Measurements from ENCODE around the gene WNT9B. TPM values are rescaled to one million over a fixed set of nuclear protein-coding genes. Genes with fewer than 3 reads are reported as not detected.

Gene WNT9B
- total and polyA plus RNA-seq, 2 of the 13 experiments (the other 11 are each of a cell fraction or from before 2014, with no cell fraction given), result not detected

DNA sequence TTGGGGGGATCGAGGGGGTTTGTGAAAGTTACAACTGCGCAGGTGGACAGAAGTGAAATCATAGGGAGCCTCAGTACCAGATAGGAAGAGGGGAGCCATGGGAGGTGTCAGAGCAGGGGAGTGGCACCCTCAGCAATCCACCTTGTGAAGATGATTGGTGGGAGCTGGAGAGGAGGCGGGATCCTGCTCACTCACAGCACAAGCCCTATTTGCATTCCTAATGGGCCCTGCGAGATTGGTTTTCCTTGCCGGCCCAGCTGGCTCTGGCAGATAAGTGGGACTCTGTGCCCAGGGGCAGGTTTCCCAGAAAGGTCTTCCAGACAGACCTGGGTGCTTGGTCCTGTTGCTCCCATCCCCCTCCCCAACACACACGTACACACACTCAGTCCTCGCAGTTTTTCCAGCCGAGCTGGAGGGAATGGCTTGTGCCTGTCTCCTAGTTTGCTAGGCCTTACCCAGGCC lies 42.2 kb upstream of the WNT9B start:
- H3K4me1 ChIP-seq (ENCODE audit: insufficient read depth, low read length), result no peaks in the 10 kb centered on the region
- H4K20me1 ChIP-seq (ENCODE audit: insufficient read depth, low read length), result no peaks in the 10 kb centered on the region
- in situ Hi-C loops (cut with HindIII; ENCODE audit: extremely low pct_ligation_motif_present, low pct_unique_long_range_greater_than_20kb) (no loop called here), intact Hi-C loops (cut with micrococcal nuclease; ENCODE audit: unreplicated experiment) (no loop called here)
- ChIA-PET CTCF (ENCODE audit: low intra/inter-chr PET ratio, low total read pairs) (no interaction called here), POLR2A (no interaction called here)
- ATAC-seq (no peak), DNase-seq (ENCODE audit: low spot score) (no peak), FAIRE-seq (no peak)
- peaks cover 4 to 67% of the 10 kb centered on the region in 2 experiments; a peak in 3 of 5 replicates for H3K27me3 ChIP-seq (ENCODE audit: control insufficient read depth in 1 of 2, insufficient read depth in 2 of 2, low read length in 2 of 2)
- H3K27ac ChIP-seq (ENCODE audit: extremely low read length, insufficient read depth, low read length), result no peak overlapping the region
- H2AFZ ChIP-seq (ENCODE audit: low read length), result no peak overlapping the region
- WGBS (ENCODE audit: low lambda C conversion rate), result 40% methylated on average over 6 of the region's 8 CpGs
- H3K4me3 ChIP-seq (replicated peaks in 1 of 3; ENCODE audit: insufficient read depth in 1 of 3, low read depth in 2 of 3, low read length in 3 of 3), result no peak overlapping the region
- BruUV-seq (replicated peaks), result no TSS peak
- H3K79me2 ChIP-seq (ENCODE audit: insufficient read depth, low read length), result no peaks in the 10 kb centered on the region
- no peaks in the 10 kb centered on the region for H3K9me3 ChIP-seq (ENCODE audit: low read length)
- H3K9ac ChIP-seq (ENCODE audit: insufficient read depth, low read depth, low read length), result no peak overlapping the region
- H3K4me2 ChIP-seq (ENCODE audit: low read depth, low read length), result no peak overlapping the region
- no peaks in the 10 kb centered on the region for H3K36me3 ChIP-seq (replicated peaks in 1 of 2; ENCODE audit: control insufficient read depth in 1 of 2, insufficient read depth in 2 of 2, low read length in 2 of 2)
- TF ChIP-seq ZNF788 (CRISPR knock-in tag; IDR thresholded peaks at IDR 0.05; ENCODE audit: borderline replicate concordance), result no peak
- no peak for TF ChIP-seq HOMEZ (CRISPR knock-in tag; IDR thresholded peaks at IDR 0.05; ENCODE audit: low read depth)
- TF ChIP-seq ATF7-NPFF (CRISPR knock-in tag; IDR thresholded peaks at IDR 0.05; ENCODE audit: low read depth), result no peak
- TF ChIP-seq, protein P1, sequence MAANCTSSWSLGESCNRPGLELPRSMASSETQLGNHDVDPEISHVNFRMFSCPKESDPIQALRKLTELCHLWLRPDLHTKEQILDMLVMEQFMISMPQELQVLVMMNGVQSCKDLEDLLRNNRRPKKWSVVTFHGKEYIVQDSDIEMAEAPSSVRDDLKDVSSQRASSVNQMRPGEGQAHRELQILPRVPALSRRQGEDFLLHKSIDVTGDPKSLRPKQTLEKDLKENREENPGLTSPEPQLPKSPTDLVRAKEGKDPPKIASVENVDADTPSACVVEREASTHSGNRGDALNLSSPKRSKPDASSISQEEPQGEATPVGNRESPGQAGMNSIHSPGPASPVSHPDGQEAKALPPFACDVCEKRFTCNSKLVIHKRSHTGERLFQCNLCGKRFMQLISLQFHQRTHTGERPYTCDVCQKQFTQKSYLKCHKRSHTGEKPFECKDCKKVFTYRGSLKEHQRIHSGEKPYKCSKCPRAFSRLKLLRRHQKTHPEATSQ (CRISPR knock-in tag; IDR thresholded peaks at IDR 0.05; ENCODE audit: borderline replicate concordance), result no peak
- TF ChIP-seq ZNF460 (CRISPR knock-in tag; IDR thresholded peaks at IDR 0.05; ENCODE audit: borderline replicate concordance), result no peak
- no peak for TF ChIP-seq ZNF225 (CRISPR knock-in tag; IDR thresholded peaks at IDR 0.05)
- TF ChIP-seq, protein P2, sequence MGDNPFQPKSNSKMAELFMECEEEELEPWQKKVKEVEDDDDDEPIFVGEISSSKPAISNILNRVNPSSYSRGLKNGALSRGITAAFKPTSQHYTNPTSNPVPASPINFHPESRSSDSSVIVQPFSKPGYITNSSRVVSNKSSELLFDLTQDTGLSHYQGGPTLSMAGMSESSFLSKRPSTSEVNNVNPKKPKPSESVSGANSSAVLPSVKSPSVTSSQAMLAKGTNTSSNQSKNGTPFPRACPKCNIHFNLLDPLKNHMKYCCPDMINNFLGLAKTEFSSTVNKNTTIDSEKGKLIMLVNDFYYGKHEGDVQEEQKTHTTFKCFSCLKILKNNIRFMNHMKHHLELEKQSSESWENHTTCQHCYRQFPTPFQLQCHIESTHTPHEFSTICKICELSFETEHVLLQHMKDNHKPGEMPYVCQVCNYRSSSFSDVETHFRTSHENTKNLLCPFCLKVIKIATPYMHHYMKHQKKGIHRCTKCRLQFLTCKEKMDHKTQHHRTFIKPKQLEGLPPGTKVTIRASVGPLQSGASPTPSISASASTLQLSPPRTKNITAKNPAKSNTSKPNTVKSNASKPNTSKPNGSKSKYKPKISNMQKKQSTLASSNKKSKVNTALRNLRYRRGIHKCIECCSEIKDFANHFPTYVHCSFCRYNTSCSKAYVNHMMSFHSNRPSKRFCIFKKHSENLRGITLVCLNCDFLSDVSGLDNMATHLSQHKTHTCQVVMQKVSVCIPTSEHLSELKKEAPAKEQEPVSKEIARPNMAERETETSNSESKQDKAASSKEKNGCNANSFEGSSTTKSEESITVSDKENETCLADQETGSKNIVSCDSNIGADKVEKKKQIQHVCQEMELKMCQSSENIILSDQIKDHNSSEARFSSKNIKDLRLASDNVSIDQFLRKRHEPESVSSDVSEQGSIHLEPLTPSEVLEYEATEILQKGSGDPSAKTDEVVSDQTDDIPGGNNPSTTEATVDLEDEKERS (CRISPR knock-in tag; IDR thresholded peaks at IDR 0.05), result no peak
- no peak for TF ChIP-seq ZNF816 (CRISPR knock-in tag; IDR thresholded peaks at IDR 0.05; ENCODE audit: borderline replicate concordance)
- no peak for TF ChIP-seq ERF (CRISPR knock-in tag; IDR thresholded peaks at IDR 0.05)
- TF ChIP-seq, protein P3, sequence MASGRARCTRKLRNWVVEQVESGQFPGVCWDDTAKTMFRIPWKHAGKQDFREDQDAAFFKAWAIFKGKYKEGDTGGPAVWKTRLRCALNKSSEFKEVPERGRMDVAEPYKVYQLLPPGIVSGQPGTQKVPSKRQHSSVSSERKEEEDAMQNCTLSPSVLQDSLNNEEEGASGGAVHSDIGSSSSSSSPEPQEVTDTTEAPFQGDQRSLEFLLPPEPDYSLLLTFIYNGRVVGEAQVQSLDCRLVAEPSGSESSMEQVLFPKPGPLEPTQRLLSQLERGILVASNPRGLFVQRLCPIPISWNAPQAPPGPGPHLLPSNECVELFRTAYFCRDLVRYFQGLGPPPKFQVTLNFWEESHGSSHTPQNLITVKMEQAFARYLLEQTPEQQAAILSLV (CRISPR knock-in tag; IDR thresholded peaks at IDR 0.05; ENCODE audit: borderline replicate concordance), result no peak
- no peak for TF ChIP-seq DZIP1 (CRISPR knock-in tag; IDR thresholded peaks at IDR 0.05)
- no peak for TF ChIP-seq NPAS2 (CRISPR knock-in tag; IDR thresholded peaks at IDR 0.05; ENCODE audit: borderline replicate concordance)
- TF ChIP-seq ZNF337 (CRISPR knock-in tag; IDR thresholded peaks at IDR 0.05; ENCODE audit: borderline replicate concordance, low read depth), result no peak
- TF ChIP-seq RARG (CRISPR knock-in tag; IDR thresholded peaks at IDR 0.05; ENCODE audit: low read depth), result no peak
- TF ChIP-seq ZSCAN29 (CRISPR knock-in tag; conservative IDR thresholded peaks at IDR 0.05), result no peak
